ENCODE data around the gene CNTN2.

CNTN2 gene

DNA sequence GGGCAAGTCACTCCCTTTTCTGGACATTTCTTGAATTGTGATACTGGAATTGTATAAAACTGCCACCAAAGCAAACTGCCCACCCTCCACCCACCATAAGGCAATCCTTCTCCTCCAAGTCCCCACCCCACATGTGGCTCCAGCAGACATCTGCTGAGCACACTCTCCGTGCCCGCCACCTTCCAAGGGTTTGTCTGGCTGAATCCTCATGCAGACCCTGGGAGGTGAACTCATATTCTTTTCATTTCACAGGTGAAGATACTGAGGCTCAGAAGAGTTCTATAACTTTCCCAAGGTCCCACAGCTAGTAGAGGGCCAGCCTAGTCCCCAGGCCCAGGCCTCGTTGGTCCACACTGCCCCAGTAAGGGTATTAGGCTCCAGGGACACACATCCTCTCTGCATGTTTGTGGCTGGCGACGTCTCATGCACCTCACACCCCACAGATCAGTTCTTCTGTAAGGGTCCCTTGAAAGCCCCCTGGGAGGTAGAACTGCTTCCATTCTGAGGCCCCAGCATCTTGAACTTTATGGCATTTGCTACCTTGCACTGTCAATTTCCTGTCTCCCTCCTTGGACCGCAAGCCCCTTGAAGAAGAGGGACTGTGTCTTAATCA is 14.1 kb downstream of the CNTN2 start:
- no peak for DNase-seq (ENCODE audit: low spot score)

GRCh38 chr1:205057808-205058575 is 15.0 kb downstream of the CNTN2 start:
- DNase-seq (ENCODE audit: low spot score): no peak

GRCh38 chr1:205058853-205059252 is 15.8 kb downstream of the CNTN2 start:
- no peak for DNase-seq (ENCODE audit: low spot score)

DNA sequence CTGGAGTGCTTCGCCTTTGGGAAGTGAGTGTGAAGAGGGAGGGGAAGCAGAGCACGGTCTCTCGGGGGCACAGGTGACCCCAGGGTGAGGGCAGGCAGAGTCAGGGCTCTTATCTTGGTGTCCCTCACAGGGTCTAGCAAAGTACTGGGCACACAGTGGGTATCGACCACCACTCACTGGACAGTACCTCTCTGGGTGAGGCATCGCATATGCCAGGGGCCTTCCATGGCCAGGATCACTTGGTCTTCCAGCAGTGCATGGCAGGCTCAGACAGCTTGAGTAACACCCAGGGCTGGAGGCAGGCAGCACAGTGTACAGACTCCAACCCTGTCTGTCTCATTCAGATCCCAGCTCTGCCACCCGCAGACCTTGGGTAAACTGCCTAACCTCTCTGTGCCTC is 16.6 kb downstream of the CNTN2 start:
- no peak for DNase-seq (ENCODE audit: low spot score)

DNA sequence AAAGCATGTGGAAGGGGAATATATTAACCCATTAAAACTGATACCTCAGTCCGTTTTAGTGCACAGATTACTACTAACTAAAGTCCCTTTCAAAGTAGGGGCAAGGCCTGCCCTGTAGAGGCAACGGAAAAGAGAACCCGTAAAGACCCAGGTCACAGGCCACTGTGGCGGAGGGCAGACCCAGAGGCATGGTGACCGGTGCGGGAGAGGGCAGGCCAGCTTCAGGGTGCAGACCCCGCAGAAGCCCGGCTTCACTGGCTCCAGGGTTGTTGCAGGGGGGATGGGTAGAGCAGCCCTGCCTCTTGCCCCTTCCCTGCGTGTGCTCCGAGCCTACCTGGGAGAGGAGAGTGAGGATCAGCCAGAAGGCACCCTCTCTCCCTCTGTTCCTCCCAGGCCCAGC is 17.7 kb downstream of the CNTN2 start:
- no peak for DNase-seq (ENCODE audit: low spot score)

DNA sequence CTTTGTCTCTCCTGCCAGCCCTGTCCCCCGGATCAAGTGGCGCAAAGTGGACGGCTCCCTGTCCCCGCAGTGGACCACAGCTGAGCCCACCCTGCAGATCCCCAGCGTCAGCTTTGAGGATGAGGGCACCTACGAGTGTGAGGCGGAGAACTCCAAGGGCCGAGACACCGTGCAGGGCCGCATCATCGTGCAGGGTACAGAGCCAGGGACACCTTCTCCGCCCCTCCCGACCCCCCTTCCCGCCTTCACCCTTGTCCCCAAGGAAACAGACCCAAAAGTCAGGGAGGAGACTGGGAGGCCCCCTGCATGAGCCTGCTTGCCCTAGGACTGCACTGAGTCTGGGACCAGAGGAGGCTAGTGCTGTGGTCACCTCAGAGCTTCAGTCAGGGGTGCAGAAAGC is 18.2 kb downstream of the CNTN2 start:
- DNase-seq (ENCODE audit: low spot score): no peak

DNA sequence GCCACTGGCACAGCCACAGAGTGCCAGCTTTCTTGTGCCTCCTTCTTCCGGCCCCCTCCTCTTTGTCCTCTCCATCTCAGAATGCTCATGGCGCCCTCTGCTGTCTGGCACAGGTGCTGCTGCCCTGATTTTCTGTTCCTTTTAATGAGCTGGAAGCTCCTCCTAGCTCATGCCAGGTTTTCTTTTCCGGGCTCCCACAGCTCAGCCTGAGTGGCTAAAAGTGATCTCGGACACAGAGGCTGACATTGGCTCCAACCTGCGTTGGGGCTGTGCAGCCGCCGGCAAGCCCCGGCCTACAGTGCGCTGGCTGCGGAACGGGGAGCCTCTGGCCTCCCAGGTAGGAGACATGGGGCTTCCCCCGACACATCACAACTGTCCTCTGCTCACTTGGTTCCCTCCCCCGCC is 18.7 kb downstream of the CNTN2 start:
- peak; percentile 81 for DNase-seq (ENCODE audit: low spot score)

- DNase-seq (ENCODE audit: low spot score): no peak
These were observed 19.3 kb downstream of the CNTN2 start for GRCh38 chr1:205062319-205062718.

- DNase-seq (ENCODE audit: low spot score): no peak
These were observed 19.9 kb downstream of the CNTN2 start for GRCh38 chr1:205062895-205063294.

DNA sequence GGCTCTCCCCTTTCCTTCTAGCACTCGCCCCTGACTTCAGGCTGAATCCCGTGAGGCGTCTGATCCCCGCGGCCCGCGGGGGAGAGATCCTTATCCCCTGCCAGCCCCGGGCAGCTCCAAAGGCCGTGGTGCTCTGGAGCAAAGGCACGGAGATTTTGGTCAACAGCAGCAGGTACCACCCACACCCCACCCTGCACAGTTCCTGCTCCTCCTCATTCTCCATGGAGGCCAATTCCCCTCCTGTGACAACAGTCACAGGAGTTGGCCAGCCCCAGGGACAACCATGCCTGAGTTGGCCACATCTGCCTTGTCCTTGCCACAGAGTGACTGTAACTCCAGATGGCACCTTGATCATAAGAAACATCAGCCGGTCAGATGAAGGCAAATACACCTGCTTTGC is 21.3 kb downstream of the CNTN2 start:
- no peak for DNase-seq (ENCODE audit: low spot score)

- DNase-seq (ENCODE audit: low spot score): no peak
These were observed 21.8 kb downstream of the CNTN2 start for GRCh38 chr1:205064741-205065316.

GRCh38 chr1:205065666-205066065 is 22.7 kb downstream of the CNTN2 start:
- DNase-seq (ENCODE audit: low spot score): no peak

- DNase-seq (ENCODE audit: low spot score): no peak
These were observed 23.3 kb downstream of the CNTN2 start for GRCh38 chr1:205066141-205066818.

DNA sequence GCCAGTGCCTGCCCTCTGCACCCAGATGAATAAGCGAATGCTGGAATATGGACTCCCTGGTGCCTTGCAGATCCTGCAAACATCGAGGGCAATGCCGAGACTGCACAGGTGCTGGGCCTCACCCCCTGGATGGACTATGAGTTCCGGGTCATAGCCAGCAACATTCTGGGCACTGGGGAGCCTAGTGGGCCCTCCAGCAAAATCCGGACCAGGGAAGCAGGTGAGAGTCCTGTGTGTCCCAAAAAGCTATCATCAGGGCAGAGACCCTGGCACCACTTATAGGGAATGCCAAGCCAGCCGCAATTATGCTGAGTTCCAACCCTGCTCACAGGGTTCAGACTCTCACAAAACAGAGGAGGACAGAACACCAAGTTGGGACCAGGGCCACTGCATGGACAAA is 24.0 kb downstream of the CNTN2 start:
- no peak for DNase-seq (ENCODE audit: low spot score)

DNA sequence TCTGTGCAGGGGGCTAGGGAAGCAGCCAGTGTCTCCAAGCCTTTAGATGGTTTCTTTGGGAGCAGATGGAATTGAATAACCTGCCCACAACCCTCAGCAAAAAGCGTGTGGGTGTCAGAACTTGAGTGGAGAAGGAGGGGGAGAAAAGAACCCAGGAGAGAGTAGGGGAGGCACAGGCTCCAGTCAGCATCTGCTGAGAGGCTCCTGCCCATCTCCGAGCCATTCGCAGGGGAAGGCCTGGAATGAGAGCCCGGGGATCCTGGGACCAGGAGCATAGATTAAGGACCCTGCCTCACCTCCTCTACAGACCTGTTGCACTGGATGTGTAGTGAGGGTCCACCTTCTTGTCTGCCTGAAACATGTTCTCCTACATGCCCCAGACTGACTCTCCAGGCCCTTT is 25.0 kb downstream of the CNTN2 start:
- DNase-seq (ENCODE audit: low spot score): no peak

GRCh38 chr1:205068457-205069040 is 25.5 kb downstream of the CNTN2 start:
- DNase-seq (ENCODE audit: low spot score): no peak

GRCh38 chr1:205069371-205070125 is 26.5 kb downstream of the CNTN2 start:
- no peak for DNase-seq (ENCODE audit: low spot score)

- no peak for DNase-seq (ENCODE audit: low spot score)
These were observed 28.0 kb downstream of the CNTN2 start for GRCh38 chr1:205071028-205071409.

DNA sequence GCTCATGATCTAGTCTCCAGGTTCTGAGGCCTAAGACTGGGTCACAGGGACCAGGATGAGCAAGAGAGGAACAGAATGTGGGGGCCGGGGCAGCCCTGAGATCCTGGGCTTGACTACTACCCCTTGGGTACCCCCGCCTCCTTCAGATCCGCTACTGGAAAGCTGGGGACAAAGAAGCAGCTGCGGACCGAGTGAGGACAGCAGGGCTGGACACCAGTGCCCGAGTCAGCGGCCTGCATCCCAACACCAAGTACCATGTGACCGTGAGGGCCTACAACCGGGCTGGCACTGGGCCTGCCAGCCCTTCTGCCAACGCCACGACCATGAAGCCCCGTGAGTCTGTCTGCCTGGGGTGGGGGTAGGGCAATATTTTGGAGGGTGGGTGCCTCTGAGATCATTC is 28.8 kb downstream of the CNTN2 start:
- no peak for DNase-seq (ENCODE audit: low spot score)

DNA sequence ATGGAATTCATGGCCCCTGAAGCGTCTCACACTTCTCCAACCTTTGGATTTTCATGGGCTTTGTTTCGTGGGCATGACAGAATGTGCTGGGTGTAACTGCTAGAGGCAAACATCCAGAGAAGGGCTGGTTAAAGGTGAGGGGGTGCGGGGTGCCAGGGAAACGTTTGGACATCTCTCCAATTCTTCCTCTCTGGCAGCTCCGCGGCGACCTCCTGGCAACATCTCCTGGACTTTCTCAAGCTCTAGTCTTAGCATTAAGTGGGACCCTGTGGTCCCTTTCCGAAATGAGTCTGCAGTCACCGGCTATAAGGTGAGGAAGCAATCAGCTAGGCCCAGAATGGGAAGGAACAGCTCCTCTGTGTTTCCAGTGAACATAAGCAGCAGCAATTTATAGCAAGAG is 29.3 kb downstream of the CNTN2 start:
- DNase-seq (ENCODE audit: low spot score): no peak

DNA sequence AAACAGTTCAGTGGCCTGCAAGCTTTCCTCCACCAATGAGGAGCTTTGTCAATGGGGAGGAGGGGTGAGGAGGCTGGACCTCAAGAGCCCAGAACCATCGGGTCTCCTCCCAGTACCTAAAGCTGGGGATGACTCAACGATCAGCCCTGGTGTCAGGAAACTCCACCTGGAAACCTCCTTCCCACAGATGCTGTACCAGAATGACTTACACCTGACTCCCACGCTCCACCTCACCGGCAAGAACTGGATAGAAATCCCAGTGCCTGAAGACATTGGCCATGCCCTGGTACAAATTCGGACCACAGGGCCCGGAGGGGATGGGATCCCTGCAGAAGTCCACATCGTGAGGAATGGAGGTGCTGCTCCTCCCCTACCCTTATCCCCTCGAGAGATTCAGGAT is 29.9 kb downstream of the CNTN2 start:
- peak; percentile 5 for DNase-seq (ENCODE audit: low spot score)

DNA sequence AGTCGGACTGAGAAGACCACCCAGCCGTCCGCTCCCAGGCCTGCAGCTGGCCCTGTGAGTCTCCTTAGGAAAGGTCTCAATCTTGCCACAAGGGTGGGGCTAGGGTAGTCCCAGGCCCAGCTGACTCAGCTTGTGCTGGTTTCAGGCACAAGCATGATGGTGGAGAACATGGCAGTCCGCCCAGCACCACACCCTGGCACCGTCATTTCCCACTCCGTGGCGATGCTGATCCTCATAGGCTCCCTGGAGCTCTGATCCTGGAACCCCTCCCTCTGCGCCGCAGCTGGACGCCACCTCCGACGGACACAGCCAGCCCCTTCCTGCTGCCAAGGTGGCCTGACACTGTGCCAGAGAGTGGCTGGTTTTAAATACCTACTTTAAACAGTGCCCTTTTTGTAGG is 30.5 kb downstream of the CNTN2 start:
- DNase-seq (ENCODE audit: low spot score): peak; percentile 2
